Measurements from ENCODE around the gene DNAJC22. TPM values are rescaled to one million over a fixed set of nuclear protein-coding genes. Genes with fewer than 3 reads are reported as not detected.

DNAJC22 gene
- total RNA-seq: 0.29 and 1.1 TPM in 2 replicates

GRCh38 chr12:49346659-49347310 lies at the start of gene DNAJC22:
TSS of gene DNAJC22 (plus strand) at chr12:49346888. CDS start at chr12:49348873, 1,985 bp downstream.
- H3K4me3 ChIP-seq (ENCODE audit: insufficient read depth, low read length): peak within 1 kb of the TSS; percentile 67
- no peak within 1 kb of the TSS for H3K27ac ChIP-seq (ENCODE audit: low read depth, low read length)
- TF ChIP-seq CTCF (IDR thresholded peaks at IDR 0.05; ENCODE audit: extremely low read depth, low read depth, low read length): no peak
- peak; percentile 87 for DNase-seq (ENCODE audit: insufficient read length, low spot score, missing footprints)
- peak within 1 kb of the TSS; percentile 89 for H3K4me2 ChIP-seq (ENCODE audit: insufficient read depth, low read length)
- no peaks in the 10 kb centered on the region for H4K20me1 ChIP-seq (ENCODE audit: insufficient read depth, low read length)
- H2AFZ ChIP-seq (ENCODE audit: low read length): peak within 1 kb of the TSS; percentile 86
- no peaks in the 10 kb centered on the region for H3K36me3 ChIP-seq (ENCODE audit: insufficient read depth, low read length)
- peaks cover 46% of the 10 kb centered on the region for H3K27me3 ChIP-seq (ENCODE audit: insufficient read depth, low read length)
- peaks cover 36% of the 10 kb centered on the region for H3K4me1 ChIP-seq (ENCODE audit: insufficient read depth, low read length)
- no peaks in the 10 kb centered on the region for H3K9me3 ChIP-seq (ENCODE audit: low read depth, low read length)
- no peaks in the 10 kb centered on the region for H3K79me2 ChIP-seq (ENCODE audit: insufficient read depth, low read length)

- H3K4me2 ChIP-seq (ENCODE audit: insufficient read depth, low read length): no peak overlapping the region
- H3K4me1 ChIP-seq (ENCODE audit: insufficient read depth, low read length): no peaks in the 10 kb centered on the region
- no peak for DNase-seq (ENCODE audit: insufficient read length, low spot score, missing footprints)
- peaks cover 54% of the 10 kb centered on the region for H3K27me3 ChIP-seq (ENCODE audit: insufficient read depth, low read length)
- no peak overlapping the region for H3K27ac ChIP-seq (ENCODE audit: low read depth, low read length)
- H2AFZ ChIP-seq (ENCODE audit: low read length): no peak overlapping the region
- H3K4me3 ChIP-seq (ENCODE audit: insufficient read depth, low read length): no peak overlapping the region
- no peaks in the 10 kb centered on the region for H3K9me3 ChIP-seq (ENCODE audit: low read depth, low read length)
- no peaks in the 10 kb centered on the region for H4K20me1 ChIP-seq (ENCODE audit: insufficient read depth, low read length)
- no peaks in the 10 kb centered on the region for H3K36me3 ChIP-seq (ENCODE audit: insufficient read depth, low read length)
- H3K79me2 ChIP-seq (ENCODE audit: insufficient read depth, low read length): no peaks in the 10 kb centered on the region
- TF ChIP-seq CTCF (IDR thresholded peaks at IDR 0.05; ENCODE audit: extremely low read depth, low read depth, low read length): no peak
These were observed 49.0 kb upstream of the DNAJC22 start for GRCh38 chr12:49297695-49298060.

GRCh38 chr12:49298160-49298559 lies 48.5 kb upstream of the DNAJC22 start:
- H3K4me1 ChIP-seq (ENCODE audit: insufficient read depth, low read length): no peaks in the 10 kb centered on the region
- H3K9me3 ChIP-seq (ENCODE audit: low read depth, low read length): no peaks in the 10 kb centered on the region
- H3K27ac ChIP-seq (ENCODE audit: low read depth, low read length): no peak overlapping the region
- no peak for TF ChIP-seq CTCF (IDR thresholded peaks at IDR 0.05; ENCODE audit: extremely low read depth, low read depth, low read length)
- peak; percentile 74 for DNase-seq (ENCODE audit: insufficient read length, low spot score, missing footprints)
- H2AFZ ChIP-seq (ENCODE audit: low read length): no peak overlapping the region
- H3K4me2 ChIP-seq (ENCODE audit: insufficient read depth, low read length): no peak overlapping the region
- peaks cover 54% of the 10 kb centered on the region for H3K27me3 ChIP-seq (ENCODE audit: insufficient read depth, low read length)
- H3K4me3 ChIP-seq (ENCODE audit: insufficient read depth, low read length): no peak overlapping the region
- H3K79me2 ChIP-seq (ENCODE audit: insufficient read depth, low read length): no peaks in the 10 kb centered on the region
- H4K20me1 ChIP-seq (ENCODE audit: insufficient read depth, low read length): no peaks in the 10 kb centered on the region
- no peaks in the 10 kb centered on the region for H3K36me3 ChIP-seq (ENCODE audit: insufficient read depth, low read length)

- no peaks in the 10 kb centered on the region for H4K20me1 ChIP-seq (ENCODE audit: insufficient read depth, low read length)
- no peaks in the 10 kb centered on the region for H3K9me3 ChIP-seq (ENCODE audit: low read depth, low read length)
- H3K4me1 ChIP-seq (ENCODE audit: insufficient read depth, low read length): no peaks in the 10 kb centered on the region
- no peak overlapping the region for H2AFZ ChIP-seq (ENCODE audit: low read length)
- no peak overlapping the region for H3K4me2 ChIP-seq (ENCODE audit: insufficient read depth, low read length)
- no peaks in the 10 kb centered on the region for H3K79me2 ChIP-seq (ENCODE audit: insufficient read depth, low read length)
- no peak overlapping the region for H3K4me3 ChIP-seq (ENCODE audit: insufficient read depth, low read length)
- TF ChIP-seq CTCF (IDR thresholded peaks at IDR 0.05; ENCODE audit: extremely low read depth, low read depth, low read length): no peak
- H3K36me3 ChIP-seq (ENCODE audit: insufficient read depth, low read length): no peaks in the 10 kb centered on the region
- H3K27ac ChIP-seq (ENCODE audit: low read depth, low read length): no peak overlapping the region
- peak; percentile 23 for DNase-seq (ENCODE audit: insufficient read length, low spot score, missing footprints)
- H3K27me3 ChIP-seq (ENCODE audit: insufficient read depth, low read length): peaks cover 33% of the 10 kb centered on the region
These were observed 44.9 kb upstream of the DNAJC22 start for GRCh38 chr12:49301760-49302159.

Measured in osteoblast (primary cell).